Loucy (cell line): Measurements from ENCODE around the gene SAMSN1.

Experiments used
- EZH2phosphoT487 ChIP-seq: fragments of 200-600 bp; IDR thresholded peaks from 2 replicates; pipeline ENCODE4 v1.6.1; 2018; ENCODE audit warnings: antibody characterized with exemption, mild to moderate bottlenecking, moderate library complexity, borderline replicate concordance
- TF ChIP-seq, protein P1 (sequence below): fragments of 200-600 bp; sonication (generic); conservative IDR thresholded peaks from 2 replicates; pipeline ENCODE4 v1.5.1; 2014; ENCODE audit warnings: mild to moderate bottlenecking, antibody characterized with exemption, low read length

DNA sequence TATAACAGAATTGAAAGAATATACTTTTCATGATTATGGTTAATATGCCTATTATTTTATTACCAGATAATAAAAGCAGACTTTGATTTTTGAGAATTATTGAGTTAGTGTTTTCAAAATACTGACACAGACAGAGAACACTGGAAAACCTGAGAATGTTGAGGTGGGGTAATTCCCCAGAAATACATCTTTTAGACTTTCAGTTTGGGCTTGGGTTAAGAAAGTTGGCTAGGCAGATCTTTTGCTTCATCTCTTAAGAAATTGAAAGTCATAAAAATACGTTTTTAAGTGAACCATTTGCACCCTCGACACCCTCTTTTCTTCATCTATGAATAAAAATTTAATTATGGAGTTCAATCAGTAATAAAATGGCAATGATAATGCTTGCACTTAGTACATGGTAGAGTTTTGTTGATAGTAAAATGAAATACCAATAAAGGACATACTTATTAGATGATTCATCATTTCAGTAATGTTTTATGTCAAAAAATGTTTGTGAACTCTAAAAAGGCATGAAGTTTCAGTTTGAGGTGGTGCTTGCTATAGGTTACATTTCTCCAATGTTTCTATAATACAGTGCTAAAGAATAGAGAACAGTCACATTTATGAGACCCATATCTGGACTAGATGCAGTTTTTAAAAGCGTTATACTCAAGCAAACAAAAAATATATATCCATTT is 1.9 kb upstream of the SAMSN1 start:
- TF ChIP-seq, protein P1, sequence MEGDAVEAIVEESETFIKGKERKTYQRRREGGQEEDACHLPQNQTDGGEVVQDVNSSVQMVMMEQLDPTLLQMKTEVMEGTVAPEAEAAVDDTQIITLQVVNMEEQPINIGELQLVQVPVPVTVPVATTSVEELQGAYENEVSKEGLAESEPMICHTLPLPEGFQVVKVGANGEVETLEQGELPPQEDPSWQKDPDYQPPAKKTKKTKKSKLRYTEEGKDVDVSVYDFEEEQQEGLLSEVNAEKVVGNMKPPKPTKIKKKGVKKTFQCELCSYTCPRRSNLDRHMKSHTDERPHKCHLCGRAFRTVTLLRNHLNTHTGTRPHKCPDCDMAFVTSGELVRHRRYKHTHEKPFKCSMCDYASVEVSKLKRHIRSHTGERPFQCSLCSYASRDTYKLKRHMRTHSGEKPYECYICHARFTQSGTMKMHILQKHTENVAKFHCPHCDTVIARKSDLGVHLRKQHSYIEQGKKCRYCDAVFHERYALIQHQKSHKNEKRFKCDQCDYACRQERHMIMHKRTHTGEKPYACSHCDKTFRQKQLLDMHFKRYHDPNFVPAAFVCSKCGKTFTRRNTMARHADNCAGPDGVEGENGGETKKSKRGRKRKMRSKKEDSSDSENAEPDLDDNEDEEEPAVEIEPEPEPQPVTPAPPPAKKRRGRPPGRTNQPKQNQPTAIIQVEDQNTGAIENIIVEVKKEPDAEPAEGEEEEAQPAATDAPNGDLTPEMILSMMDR: no peak
- TF ChIP-seq EZH2phosphoT487: no peak
